K562 (cell line): ENCODE results near the gene AQP11. TPM values are rescaled to one million over a fixed set of nuclear protein-coding genes. Genes with fewer than 3 reads are reported as not detected.
A peak's percentile ranks its signal among the peaks of the same experiment; 100 is the strongest.

Source experiments
- BRD9 ChIP-seq: fragments of 450-650 bp; IDR thresholded peaks from 2 replicates; pipeline ENCODE4 v1.6.1; 2018; ENCODE audit warnings: low read depth; ENCODE audit not compliant: partially characterized antibody
- COPS2 ChIP-seq: fragments of 450-650 bp; conservative IDR thresholded peaks from 2 replicates; pipeline ENCODE4 v1.6.1; 2016; ENCODE audit warnings: mild to moderate bottlenecking, moderate library complexity
- CTCFL ChIP-seq: IDR thresholded peaks from 2 replicates; pipeline ENCODE4 v1.6.1; 2011; ENCODE audit warnings: borderline replicate concordance, low read depth, mild to moderate bottlenecking, moderate library complexity, low read length; ENCODE audit not compliant: insufficient read depth, poor library complexity, severe bottlenecking
- DMBX1 ChIP-seq: fragments of 250-450 bp; sonication (Bioruptor Pico); IDR thresholded peaks from 2 replicates; pipeline ENCODE4 v1.8.0; 2022; ENCODE audit warnings: inconsistent platforms, mild to moderate bottlenecking, moderate library complexity, borderline replicate concordance
- EHMT2 ChIP-seq: fragments of 450-650 bp; IDR thresholded peaks from 2 replicates; pipeline ENCODE4 v1.6.1; 2018; ENCODE audit warnings: antibody characterized with exemption
- ESRRB ChIP-seq: fragments of 250-450 bp; sonication (Bioruptor Pico); IDR thresholded peaks from 2 replicates; pipeline ENCODE4 v1.5.0; 2020; ENCODE audit warnings: mild to moderate bottlenecking, moderate library complexity, borderline replicate concordance
- HDAC8 ChIP-seq: fragments of 450-650 bp; IDR thresholded peaks from 2 replicates; pipeline ENCODE4 v1.6.1; 2016; ENCODE audit warnings: mild to moderate bottlenecking, missing genetic modification characterization, moderate library complexity, missing compliant biosample characterization
- HES1 ChIP-seq: fragments of 450-650 bp; IDR thresholded peaks from 2 replicates; pipeline ENCODE4 v1.6.1; 2016; ENCODE audit warnings: low read depth, mild to moderate bottlenecking, moderate library complexity
- HNRNPL ChIP-seq: fragments of 200-400 bp; formaldehyde crosslinking; IDR thresholded peaks from 2 replicates; pipeline ENCODE4 v1.6.1; 2017; ENCODE audit warnings: low read depth, mild to moderate bottlenecking, low read length
- LARP7 ChIP-seq: fragments of 450-650 bp; IDR thresholded peaks from 2 replicates; pipeline ENCODE4 v1.6.1; 2016
- MNT ChIP-seq, 2 experiments: fragments of 450-650 bp; conservative IDR thresholded peaks; 2 replicates each; pipeline ENCODE4 v1.6.1; 2017; ENCODE audit warnings: mild to moderate bottlenecking in 2 of 2, moderate library complexity in 2 of 2
- POLR2G ChIP-seq: fragments of 200-400 bp; formaldehyde crosslinking; IDR thresholded peaks from 2 replicates; pipeline ENCODE4 v1.6.1; 2017; ENCODE audit warnings: low read depth, mild to moderate bottlenecking, antibody characterized with exemption, low read length, moderate library complexity
- PTTG1 ChIP-seq: fragments of 450-650 bp; IDR thresholded peaks from 2 replicates; pipeline ENCODE4 v1.6.1; 2016; ENCODE audit warnings: low read depth, mild to moderate bottlenecking, missing genetic modification characterization, missing compliant biosample characterization
- SIN3B ChIP-seq: fragments of 450-650 bp; IDR thresholded peaks from 2 replicates; pipeline ENCODE4 v1.6.1; 2017; ENCODE audit warnings: low read depth, mild to moderate bottlenecking, moderate library complexity
- SP1 ChIP-seq: sonication (generic); formaldehyde crosslinking; IDR thresholded peaks from 2 replicates; pipeline ENCODE4 v1.8.1; 2022; ENCODE audit warnings: mild to moderate bottlenecking, missing genetic modification reagents
- THRA ChIP-seq: fragments of 450-650 bp; IDR thresholded peaks from 2 replicates; pipeline ENCODE4 v1.6.1; 2017; ENCODE audit warnings: mild to moderate bottlenecking, moderate library complexity
- USF2 ChIP-seq: sonication (generic); formaldehyde crosslinking; IDR thresholded peaks from 2 replicates; pipeline ENCODE4 v1.5.0; 2020; ENCODE audit warnings: missing genetic modification reagents
- ZBTB2 ChIP-seq: fragments of 450-650 bp; IDR thresholded peaks from 2 replicates; pipeline ENCODE4 v1.6.1; 2016; ENCODE audit warnings: antibody characterized with exemption
- ZFP30 ChIP-seq: fragments of 250-450 bp; sonication (Bioruptor Pico); IDR thresholded peaks from 2 replicates; pipeline ENCODE4 v1.8.0; 2022; ENCODE audit warnings: moderate library complexity, mild to moderate bottlenecking, inconsistent platforms, borderline replicate concordance
- ZNF134 ChIP-seq: fragments of 250-450 bp; sonication (Bioruptor Pico); conservative IDR thresholded peaks from 2 replicates; pipeline ENCODE4 v1.4.0; 2020
- ZNF23 ChIP-seq: fragments of 250-450 bp; sonication (Bioruptor Pico); IDR thresholded peaks from 2 replicates; pipeline ENCODE4 v1.4.0; 2020; ENCODE audit warnings: mild to moderate bottlenecking
- ZNF408 ChIP-seq: fragments of 250-450 bp; sonication (Bioruptor Pico); IDR thresholded peaks from 2 replicates; pipeline ENCODE4 v1.4.0; 2020; ENCODE audit warnings: low read depth, mild to moderate bottlenecking, moderate library complexity
- polyA plus RNA-seq, 8 experiments: library from polyadenylated mRNA; depleted of rRNA in 4 of 8; stranded (reverse) in 5 of 8; unstranded in 3 of 8; fragments of >200 nt; fragmentation: Nextera tagmentation in 2 of 8; fragmentation: Illumina TruSeq in 1 of 8; extraction: Ambion mirVana in 2 of 8; extraction: Trizol in 1 of 8; gene quantifications; 2 replicates each; pipeline versions ENCODE4 v1.2.1 to v1.2.3, GENCODE V29; 2011 to 2014; ENCODE audit warnings: inconsistent platforms in 1 of 8, missing spikeins in 1 of 8
- total RNA-seq, 7 experiments: library from RNA; depleted of rRNA in 6 of 7; stranded (reverse); fragments of >200 nt in 6 of 7; fragmentation: Illumina TruSeq in 2 of 7; extraction: Trizol in 2 of 7; gene quantifications; 2 replicates each; pipeline versions ENCODE4 v1.2.1 to v1.2.3, GENCODE V29; 2011 to 2021; ENCODE audit warnings: low replicate concordance in 1 of 7

AQP11 gene
- total and polyA plus RNA-seq, 9 of the 15 experiments (the other 6 are each of a cell fraction or from before 2014, with no cell fraction given) = 0.09 to 1.0 (median 0.36) TPM

GRCh38 chr11:77644887-77645286 is 55.1 kb downstream of the AQP11 start (continued):
- TF ChIP-seq CTCFL (no peak), ESRRB (no peak), PTTG1 (tag) (peak; percentile 88), HES1 (no peak), MNT (conservative IDR thresholded peaks at IDR 0.05) (no peak), EHMT2 (no peak), BRD9 (no peak), ZNF408 (CRISPR knock-in tag) (no peak), SP1 (no peak), DMBX1 (CRISPR knock-in tag) (peak; percentile 98), ZNF134 (CRISPR knock-in tag) (peak; percentile 39; the same call in 1 of the 2 replicates), HDAC8 (tag) (peak; percentile 61; the same call in 1 of the 2 replicates), THRA (no peak), ZFP30 (no peak), SIN3B (no peak), ZBTB2 (no peak), COPS2 (no peak), HNRNPL (no peak), USF2 (CRISPR knock-in tag) (no peak), LARP7 (no peak), POLR2G (no peak), ZNF23 (CRISPR knock-in tag) (no peak)
